ENCODE data around the gene UBE2M.

The UBE2M gene

GRCh38 chr19:58568453-58569130, 10.2 kb upstream of the UBE2M start:
- no peak overlapping the region for H3K27ac ChIP-seq
- TF ChIP-seq, protein P1, sequence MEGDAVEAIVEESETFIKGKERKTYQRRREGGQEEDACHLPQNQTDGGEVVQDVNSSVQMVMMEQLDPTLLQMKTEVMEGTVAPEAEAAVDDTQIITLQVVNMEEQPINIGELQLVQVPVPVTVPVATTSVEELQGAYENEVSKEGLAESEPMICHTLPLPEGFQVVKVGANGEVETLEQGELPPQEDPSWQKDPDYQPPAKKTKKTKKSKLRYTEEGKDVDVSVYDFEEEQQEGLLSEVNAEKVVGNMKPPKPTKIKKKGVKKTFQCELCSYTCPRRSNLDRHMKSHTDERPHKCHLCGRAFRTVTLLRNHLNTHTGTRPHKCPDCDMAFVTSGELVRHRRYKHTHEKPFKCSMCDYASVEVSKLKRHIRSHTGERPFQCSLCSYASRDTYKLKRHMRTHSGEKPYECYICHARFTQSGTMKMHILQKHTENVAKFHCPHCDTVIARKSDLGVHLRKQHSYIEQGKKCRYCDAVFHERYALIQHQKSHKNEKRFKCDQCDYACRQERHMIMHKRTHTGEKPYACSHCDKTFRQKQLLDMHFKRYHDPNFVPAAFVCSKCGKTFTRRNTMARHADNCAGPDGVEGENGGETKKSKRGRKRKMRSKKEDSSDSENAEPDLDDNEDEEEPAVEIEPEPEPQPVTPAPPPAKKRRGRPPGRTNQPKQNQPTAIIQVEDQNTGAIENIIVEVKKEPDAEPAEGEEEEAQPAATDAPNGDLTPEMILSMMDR (IDR thresholded peaks at IDR 0.05): no peak
- no peak for TF ChIP-seq ZFX (IDR thresholded peaks at IDR 0.05; ENCODE audit: borderline replicate concordance)

DNA sequence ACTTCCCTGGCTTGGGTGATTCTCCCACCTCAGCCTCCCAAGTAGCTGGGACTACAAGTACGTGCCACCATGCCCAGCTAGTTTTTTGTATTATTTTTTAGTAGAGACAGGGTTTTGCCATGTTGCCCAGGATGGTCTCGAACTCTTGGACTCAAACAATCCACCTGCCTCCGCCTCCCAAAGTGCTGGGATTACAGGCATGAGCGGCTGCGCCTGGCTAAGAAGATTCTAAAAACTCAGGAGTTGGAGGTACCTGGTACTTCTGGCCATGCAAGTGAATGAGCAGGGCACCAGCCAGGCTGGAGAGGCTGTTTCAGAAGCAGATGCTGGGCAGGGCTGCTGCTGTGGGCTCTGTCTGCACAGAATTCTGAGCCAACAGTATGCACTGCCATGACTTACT, 8.6 kb upstream of the UBE2M start:
- H3K27ac ChIP-seq: 0 out of 2 replicates have a peak overlapping the region, but pooled peaks have one; percentile 8
- TF ChIP-seq, protein P1 (IDR thresholded peaks at IDR 0.05): no peak
- TF ChIP-seq ZFX (IDR thresholded peaks at IDR 0.05; ENCODE audit: borderline replicate concordance): no peak

GRCh38 chr19:58563823-58564222, 5.4 kb upstream of the UBE2M start:
- peak overlapping the region; percentile 99 for H3K27ac ChIP-seq
- TF ChIP-seq ZFX (IDR thresholded peaks at IDR 0.05; ENCODE audit: borderline replicate concordance): no peak
- TF ChIP-seq, protein P1 (IDR thresholded peaks at IDR 0.05): no peak

DNA sequence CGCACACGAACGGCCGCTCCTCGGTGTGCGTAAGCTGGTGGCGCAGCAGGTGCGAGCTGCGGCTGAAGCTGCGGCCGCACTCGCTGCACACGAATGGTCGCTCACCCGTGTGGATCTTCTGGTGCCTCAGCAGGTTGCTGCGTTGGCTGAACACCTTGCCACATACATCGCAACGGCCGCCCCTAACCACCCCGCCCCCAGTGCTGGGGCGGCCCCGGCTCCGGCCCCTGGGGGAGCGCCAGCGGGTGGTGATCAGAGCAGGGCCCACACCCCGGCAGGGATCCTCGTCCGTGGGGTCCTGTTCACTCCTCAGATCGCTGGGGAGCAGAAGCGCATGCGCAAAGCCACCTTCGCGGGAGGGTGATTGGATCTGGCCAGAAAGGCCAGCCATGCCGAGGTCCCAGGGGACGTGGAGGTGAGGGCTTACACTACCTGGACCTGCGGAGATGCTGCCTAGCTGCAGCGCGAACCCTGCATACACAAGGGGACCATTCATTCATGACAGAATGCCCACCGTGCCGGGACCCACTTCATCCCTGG, 4.7 kb upstream of the UBE2M start:
- TF ChIP-seq, protein P1 (IDR thresholded peaks at IDR 0.05): no peak
- no peak for TF ChIP-seq ZFX (IDR thresholded peaks at IDR 0.05; ENCODE audit: borderline replicate concordance)
- H3K27ac ChIP-seq: peak overlapping the region; percentile 99

DNA sequence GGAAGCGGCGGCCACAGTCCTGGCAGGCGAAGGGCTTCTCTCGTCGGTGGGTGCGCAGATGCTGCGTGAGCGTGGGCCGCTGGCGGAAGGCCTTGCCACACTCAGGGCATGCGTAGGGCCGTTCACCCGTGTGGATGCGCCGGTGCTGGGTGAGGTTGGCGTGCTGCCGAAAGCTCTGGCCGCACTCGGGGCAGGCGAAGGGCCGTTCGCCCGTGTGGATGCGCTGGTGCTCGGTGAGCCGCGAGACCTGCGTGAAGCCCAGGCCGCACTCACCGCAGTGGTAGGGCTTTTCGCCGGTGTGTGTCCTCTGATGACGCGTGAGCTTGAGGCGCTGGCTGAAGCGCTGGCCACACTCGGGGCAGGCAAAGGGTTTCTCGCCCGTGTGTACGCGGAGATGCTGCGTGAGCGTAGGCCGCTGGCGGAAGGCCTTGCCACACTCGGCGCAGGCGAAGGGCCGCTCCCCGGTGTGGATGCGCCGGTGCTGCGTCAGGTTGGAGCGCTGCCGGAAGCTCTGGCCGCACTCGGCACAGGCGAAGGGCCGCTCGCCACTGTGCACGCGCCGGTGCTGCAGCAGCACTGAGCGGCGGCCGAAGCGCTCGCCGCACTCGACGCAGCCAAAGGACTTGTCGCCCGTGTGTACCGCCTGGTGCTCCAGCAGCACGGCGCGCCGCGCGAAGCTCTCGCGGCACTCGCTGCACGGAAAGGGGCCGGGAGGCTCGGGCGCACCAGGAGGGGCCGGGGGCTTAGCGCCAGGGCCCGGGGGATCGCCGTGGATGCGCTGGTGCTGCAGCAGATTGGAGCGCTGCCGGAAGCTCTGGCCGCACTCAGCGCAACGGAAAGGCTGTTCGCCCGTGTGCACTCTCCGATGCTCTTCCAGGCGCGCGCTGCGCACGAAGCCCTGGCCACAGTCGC, 4.0 kb upstream of the UBE2M start:
- H3K27ac ChIP-seq: peak overlapping the region; percentile 99
- TF ChIP-seq, protein P1 (IDR thresholded peaks at IDR 0.05): no peak
- TF ChIP-seq ZFX (IDR thresholded peaks at IDR 0.05; ENCODE audit: borderline replicate concordance): no peak

GRCh38 chr19:58561373-58562121, 3.1 kb upstream of the UBE2M start:
- H3K27ac ChIP-seq: peak overlapping the region; percentile 99
- no peak for TF ChIP-seq ZFX (IDR thresholded peaks at IDR 0.05; ENCODE audit: borderline replicate concordance)
- TF ChIP-seq, protein P1 (IDR thresholded peaks at IDR 0.05): no peak
